AG04450 (cell line): ENCODE data around the gene MFAP2. TPM values are rescaled to one million over a fixed set of nuclear protein-coding genes. Genes with fewer than 3 reads are reported as not detected.

Source experiments
- CTCF ChIA-PET: fragments of 300-600, 350-600 bp; formaldehyde crosslinking; extraction: SDS; loops from one replicate; lab custom pipeline; 2022; ENCODE audit warnings: antibody characterized with exemption, inconsistent platforms; lab: Charles Lee
- POLR2A ChIA-PET: fragments of 350-600 bp; formaldehyde crosslinking; extraction: SDS; loops from one replicate; lab custom pipeline; 2021; ENCODE audit warnings: antibody characterized with exemption, inconsistent platforms; lab: Yijun Ruan, JAX
- DNase-seq: peaks from one replicate; pipeline ENCODE4 v3.0.0-alpha.2; 2011; ENCODE audit warnings: low read depth, low spot score
- H3K27ac ChIP-seq: one replicate; pipeline ENCODE4 v1.5.1; 2012; ENCODE audit warnings: low read depth, low read length, control low read depth
- H3K27me3 ChIP-seq: one replicate; pipeline ENCODE4 v1.6.0; 2012; ENCODE audit warnings: low read length; ENCODE audit not compliant: control insufficient read depth, insufficient read depth
- H3K4me3 ChIP-seq: 2 replicates; pipeline ENCODE4 v1.5.1; 2011; ENCODE audit warnings: mild to moderate bottlenecking, low read depth, low read length, control low read depth
- H3K9me3 ChIP-seq: 2 replicates; pipeline ENCODE4 v1.5.1; 2012; ENCODE audit warnings: low read length; ENCODE audit not compliant: control insufficient read depth, insufficient read depth
- CTCF ChIP-seq: IDR thresholded peaks from 2 replicates; pipeline ENCODE4 v1.5.1; 2011; ENCODE audit warnings: low read depth, low read length, control low read depth, inconsistent platforms
- polyA plus RNA-seq: library from polyadenylated mRNA; depleted of rRNA; stranded (reverse); fragments of >200 nt; gene quantifications from 2 replicates; pipeline ENCODE4 v1.2.3, GENCODE V29; 2011

Gene MFAP2
- polyA plus RNA-seq, 1 experiment: 30.9 TPM

DNA sequence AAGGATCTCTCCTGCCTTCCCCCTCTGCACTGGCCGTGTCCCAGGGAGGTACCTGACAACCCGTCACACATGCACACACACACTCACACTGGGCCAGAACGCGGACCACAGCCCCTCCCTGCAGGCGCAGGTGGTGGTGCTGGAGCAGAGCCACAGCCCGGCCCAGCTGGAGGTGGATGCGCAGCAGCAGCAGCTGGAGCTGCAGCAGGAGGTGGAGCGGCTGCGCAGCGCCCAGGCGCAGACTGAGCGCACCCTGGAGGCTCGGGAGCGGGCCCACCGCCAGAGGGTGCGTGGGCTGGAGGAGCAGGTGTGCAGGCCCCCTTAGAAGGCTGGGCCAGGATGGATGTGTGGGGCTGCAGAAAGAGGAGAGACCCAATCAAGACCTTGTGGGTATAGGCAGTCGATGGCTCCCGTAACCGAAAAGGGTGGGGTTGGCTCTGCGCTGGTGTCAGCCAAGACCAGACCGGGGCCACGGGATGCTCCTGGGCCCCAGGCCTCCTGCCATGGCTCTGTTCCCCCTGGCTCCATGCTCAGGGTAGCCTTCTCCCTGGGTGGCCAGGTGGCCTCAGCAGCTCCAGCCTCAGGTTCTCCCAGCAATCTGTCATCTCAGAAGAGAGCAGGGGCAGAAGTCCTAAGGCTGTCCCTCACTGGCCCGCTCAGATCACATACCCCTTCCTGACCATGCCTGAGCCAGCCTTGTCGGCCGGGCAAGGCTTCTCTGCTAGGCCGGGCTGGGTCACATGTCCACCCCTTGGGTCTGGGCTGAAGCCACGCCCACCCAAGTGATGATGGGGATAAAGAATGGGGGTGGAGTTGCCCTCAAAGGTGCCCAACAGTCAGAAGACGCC lies 8.9 kb downstream of the MFAP2 start:
- ChIA-PET CTCF (interaction anchor here (1.7 to 2.2 kb wide), 2 partner anchors 11 kb away, joined by 7 to 17 read pairs; no protein-coding TSS in a partner anchor), POLR2A (no interaction called here)
- no peak for TF ChIP-seq CTCF
- Histone ChIP-seq H3K27me3 (no peaks in the 10 kb centered on the region), H3K4me3 (no peak overlapping the region), H3K9me3 (peaks cover 4% of the 10 kb centered on the region; the same call in 1 of the 2 replicates), H3K27ac (no peak overlapping the region)
- DNase-seq: no peak

GRCh38 chr1:16970132-16970910 lies 10.1 kb downstream of the MFAP2 start:
- no peak for TF ChIP-seq CTCF
- peaks cover 4% of the 10 kb centered on the region; the same call in 1 of the 2 replicates for H3K9me3 ChIP-seq
- H3K27me3 ChIP-seq: no peaks in the 10 kb centered on the region
- ChIA-PET CTCF (interaction anchor here (2.2 kb wide), 1 partner anchor 10 kb away, joined by 7 read pairs; no protein-coding TSS in a partner anchor), POLR2A (interaction anchor here (0.6 kb wide), 1 partner anchor 142 kb away, joined by 4 read pairs; no protein-coding TSS in a partner anchor)
- H3K4me3 ChIP-seq: no peak overlapping the region
- no peak for DNase-seq
- H3K27ac ChIP-seq: no peak overlapping the region

DNA sequence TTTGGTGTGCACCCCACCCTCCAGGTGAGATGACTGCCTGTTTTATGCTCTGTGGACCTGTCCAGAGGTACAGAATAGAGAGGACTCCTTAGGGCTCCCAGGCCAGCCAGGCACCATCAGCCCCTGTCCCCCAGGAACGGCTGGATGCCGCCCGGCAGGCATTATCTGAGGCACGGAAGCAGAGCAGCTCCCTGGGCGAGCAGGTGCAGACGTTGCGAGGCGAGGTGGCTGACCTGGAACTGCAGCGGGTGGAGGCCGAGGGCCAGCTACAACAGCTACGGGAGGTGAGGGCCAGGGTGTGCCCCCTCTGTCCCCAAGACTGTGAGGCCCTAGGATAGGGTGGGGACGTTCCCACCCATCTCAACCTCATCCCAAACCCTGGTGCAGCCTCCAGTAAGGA lies 10.8 kb downstream of the MFAP2 start:
- CTCF ChIA-PET: interaction anchor here (2.2 kb wide), 1 partner anchor 9 kb away, joined by 7 read pairs; no protein-coding TSS in a partner anchor
- H3K4me3 ChIP-seq: no peak overlapping the region
- POLR2A ChIA-PET: interaction anchor here (0.6 kb wide), 1 partner anchor 142 kb away, joined by 4 read pairs; no protein-coding TSS in a partner anchor

GRCh38 chr1:16969057-16969611 lies 11.3 kb downstream of the MFAP2 start:
- no peak for TF ChIP-seq CTCF
- ChIA-PET CTCF (interaction anchor here (2.2 kb wide), 1 partner anchor 9 kb away, joined by 7 read pairs; no protein-coding TSS in a partner anchor), POLR2A (no interaction called here)
- no peak overlapping the region for H3K27ac ChIP-seq
- peaks cover 4% of the 10 kb centered on the region; the same call in 1 of the 2 replicates for H3K9me3 ChIP-seq
- H3K4me3 ChIP-seq: no peak overlapping the region
- H3K27me3 ChIP-seq: no peaks in the 10 kb centered on the region
- DNase-seq: no peak

More for the DNA sequence above, 10.8 kb downstream of the MFAP2 start:
- H3K27me3 ChIP-seq: no peaks in the 10 kb centered on the region
- DNase-seq: no peak
- peaks cover 4% of the 10 kb centered on the region; the same call in 1 of the 2 replicates for H3K9me3 ChIP-seq
- TF ChIP-seq CTCF: no peak
- no peak overlapping the region for H3K27ac ChIP-seq
